Activated T-helper 1 cell treated with Interleukin-2 at 50 U/mL for 16 hours (primary cell): Measurements from ENCODE around the gene GRIA3.

Experiments used
- DNase-seq: peaks from one replicate; pipeline ENCODE4 v3.0.0-alpha.2; 2020; ENCODE audit warnings: low read depth

GRIA3 gene

GRCh38 chrX:123184219-123184865 lies at the start of gene GRIA3:
TSS of gene GRIA3 (plus strand) at chrX:123184278. CDS start at chrX:123184536, 258 bp downstream.
- DNase-seq, result no peak

- DNase-seq, result no peak
Measured at GRCh38 chrX:123138473-123138872, 45.6 kb upstream of the GRIA3 start.

GRCh38 chrX:123140454-123140853 lies 43.6 kb upstream of the GRIA3 start:
- DNase-seq, result no peak

- DNase-seq, result no peak
Measured at GRCh38 chrX:123140904-123141303, 43.2 kb upstream of the GRIA3 start.

GRCh38 chrX:123153846-123154335 lies 30.2 kb upstream of the GRIA3 start:
- DNase-seq, result no peak

- no peak for DNase-seq
Measured at GRCh38 chrX:123155327-123155726, 28.8 kb upstream of the GRIA3 start.

- no peak for DNase-seq
Measured at GRCh38 chrX:123157586-123157985, 26.5 kb upstream of the GRIA3 start.

- DNase-seq, result no peak
Measured at GRCh38 chrX:123159403-123159802, 24.7 kb upstream of the GRIA3 start.

GRCh38 chrX:123167621-123168020 lies 16.5 kb upstream of the GRIA3 start:
- no peak for DNase-seq

GRCh38 chrX:123169247-123169901 lies 14.7 kb upstream of the GRIA3 start:
- no peak for DNase-seq

- no peak for DNase-seq
Measured at GRCh38 chrX:123170546-123170945, 13.5 kb upstream of the GRIA3 start.

GRCh38 chrX:123171781-123172180 lies 12.3 kb upstream of the GRIA3 start:
- no peak for DNase-seq

GRCh38 chrX:123172869-123173268 lies 11.2 kb upstream of the GRIA3 start:
- DNase-seq, result no peak

GRCh38 chrX:123173833-123174232 lies 10.2 kb upstream of the GRIA3 start:
- DNase-seq, result no peak

GRCh38 chrX:123175366-123176122 lies 8.5 kb upstream of the GRIA3 start:
- DNase-seq, result no peak

GRCh38 chrX:123181233-123181914 lies 2.7 kb upstream of the GRIA3 start:
- DNase-seq, result no peak

GRCh38 chrX:123184866-123185276 lies 793 bp downstream of the GRIA3 start:
- no peak for DNase-seq

GRCh38 chrX:123185721-123186120 lies 1.6 kb downstream of the GRIA3 start:
- no peak for DNase-seq

- DNase-seq, result no peak
Measured at GRCh38 chrX:123186801-123187200, 2.7 kb downstream of the GRIA3 start.

- DNase-seq, result no peak
Measured at GRCh38 chrX:123188081-123188480, 4.0 kb downstream of the GRIA3 start.

GRCh38 chrX:123189338-123189737 lies 5.3 kb downstream of the GRIA3 start:
- no peak for DNase-seq

GRCh38 chrX:123190096-123190495 lies 6.0 kb downstream of the GRIA3 start:
- DNase-seq, result no peak
